PC-9 (cell line): Measurements from ENCODE around the gene EYA2.

ENCODE experiments used
- CTCF ChIP-seq: fragments of 200-600 bp; sonication (generic); conservative IDR thresholded peaks from 2 replicates; pipeline ENCODE4 v1.6.1; 2017; ENCODE audit warnings: mixed run types, antibody characterized with exemption, mild to moderate bottlenecking, moderate library complexity
- EZH2 ChIP-seq: fragments of 200-600 bp; sonication (generic); IDR thresholded peaks from 2 replicates; pipeline ENCODE4 v1.8.0; 2017; ENCODE audit warnings: antibody characterized with exemption, low read depth

- no peak for TF ChIP-seq CTCF
- no peak for TF ChIP-seq EZH2
Measured at GRCh38 chr20:46979603-46980241, 85.1 kb downstream of the EYA2 start.
